Left renal cortex interstitium (tissue), 4 donors: ENCODE measurements around the gene ARHGAP29. TPM values are rescaled to one million over a fixed set of nuclear protein-coding genes. Genes with fewer than 3 reads are reported as not detected.

Experiments
- DNase-seq, 4 donors: peaks; one replicate each; pipeline ENCODE4 v3.0.0-alpha.2; 2013; ENCODE audit warnings: low read depth in 4 of 4, low spot score in 2 of 4, missing footprints in 1 of 4
- polyA plus RNA-seq, 4 donors: library from polyadenylated mRNA; unstranded; fragments of 120-200 nt; gene quantifications; one replicate each; pipeline ENCODE4 v1.2.1, GENCODE V29; 2013; ENCODE audit not compliant: insufficient read length in 4 of 4

Gene ARHGAP29
- polyA plus RNA-seq: 10 to 100 TPM; 69.1 to 90.7 (median 80.4) TPM

GRCh38 chr1:94237291-94238226 lies at the start of gene ARHGAP29:
Gene ARHGAP29 (minus strand): TSS chr1:94237584. CDS start chr1:94231611, 5,973 bp downstream.
- peak in 2 of 4 donors; percentile 59 to 75 for DNase-seq

GRCh38 chr1:94286864-94287437 lies 49.6 kb upstream of the ARHGAP29 start:
- no peak for DNase-seq

- DNase-seq: no peak
These were observed 47.8 kb upstream of the ARHGAP29 start for GRCh38 chr1:94285031-94285654.

- no peak for DNase-seq
These were observed 47.1 kb upstream of the ARHGAP29 start for GRCh38 chr1:94284476-94284875.

- no peak for DNase-seq
These were observed 46.1 kb upstream of the ARHGAP29 start for GRCh38 chr1:94283462-94283861.

- DNase-seq: no peak
These were observed 44.8 kb upstream of the ARHGAP29 start for GRCh38 chr1:94282143-94282711.

- no peak for DNase-seq
These were observed 44.2 kb upstream of the ARHGAP29 start for GRCh38 chr1:94281361-94282142.

- no peak for DNase-seq
These were observed 43.2 kb upstream of the ARHGAP29 start for GRCh38 chr1:94280541-94280940.

- no peak for DNase-seq
These were observed 42.1 kb upstream of the ARHGAP29 start for GRCh38 chr1:94279462-94279861.

GRCh38 chr1:94279038-94279437 lies 41.7 kb upstream of the ARHGAP29 start:
- DNase-seq: no peak

- no peak for DNase-seq
These were observed 39.6 kb upstream of the ARHGAP29 start for GRCh38 chr1:94276988-94277434.

GRCh38 chr1:94275083-94275482 lies 37.7 kb upstream of the ARHGAP29 start:
- DNase-seq: no peak

- no peak for DNase-seq
These were observed 37.2 kb upstream of the ARHGAP29 start for GRCh38 chr1:94274561-94274960.

- no peak for DNase-seq
These were observed 35.7 kb upstream of the ARHGAP29 start for GRCh38 chr1:94273111-94273510.

GRCh38 chr1:94272388-94272787 lies 35.0 kb upstream of the ARHGAP29 start:
- DNase-seq: no peak

GRCh38 chr1:94271373-94271772 lies 34.0 kb upstream of the ARHGAP29 start:
- no peak for DNase-seq

GRCh38 chr1:94270801-94271203 lies 33.4 kb upstream of the ARHGAP29 start:
- no peak for DNase-seq

- DNase-seq: no peak
These were observed 32.5 kb upstream of the ARHGAP29 start for GRCh38 chr1:94269921-94270320.

GRCh38 chr1:94265906-94266305 lies 28.5 kb upstream of the ARHGAP29 start:
- DNase-seq: no peak

GRCh38 chr1:94265011-94265422 lies 27.6 kb upstream of the ARHGAP29 start:
- no peak for DNase-seq
